Measurements from ENCODE around the gene STK17B. TPM values are rescaled to one million over a fixed set of nuclear protein-coding genes. Genes with fewer than 3 reads are reported as not detected.

Gene STK17B
- total RNA-seq, 4 donors from 2014 or later = 7.2 to 28.2 (median 26.8) TPM

DNA sequence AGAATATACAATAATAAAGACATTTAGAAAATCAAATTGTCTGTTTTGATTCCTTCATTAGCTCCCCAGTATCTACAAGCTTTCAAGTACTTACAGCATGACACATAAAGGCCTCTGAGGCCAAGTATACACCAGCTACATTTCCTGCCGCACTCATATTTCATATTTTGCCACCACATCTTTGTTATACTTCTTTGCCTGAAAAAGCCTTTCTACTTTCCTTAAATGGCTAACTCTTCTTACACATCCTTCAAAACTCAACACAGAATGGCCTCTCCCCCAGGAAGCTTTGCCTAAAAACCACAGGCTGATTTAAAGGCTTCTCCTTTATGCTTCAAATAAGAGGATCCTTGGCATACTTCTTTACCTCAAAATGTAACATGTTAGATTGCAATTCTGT lies 4.5 kb downstream of the STK17B start:
- TF ChIP-seq POLR2A (IDR thresholded peaks at IDR 0.05) = no peak
- TF ChIP-seq, protein P1, sequence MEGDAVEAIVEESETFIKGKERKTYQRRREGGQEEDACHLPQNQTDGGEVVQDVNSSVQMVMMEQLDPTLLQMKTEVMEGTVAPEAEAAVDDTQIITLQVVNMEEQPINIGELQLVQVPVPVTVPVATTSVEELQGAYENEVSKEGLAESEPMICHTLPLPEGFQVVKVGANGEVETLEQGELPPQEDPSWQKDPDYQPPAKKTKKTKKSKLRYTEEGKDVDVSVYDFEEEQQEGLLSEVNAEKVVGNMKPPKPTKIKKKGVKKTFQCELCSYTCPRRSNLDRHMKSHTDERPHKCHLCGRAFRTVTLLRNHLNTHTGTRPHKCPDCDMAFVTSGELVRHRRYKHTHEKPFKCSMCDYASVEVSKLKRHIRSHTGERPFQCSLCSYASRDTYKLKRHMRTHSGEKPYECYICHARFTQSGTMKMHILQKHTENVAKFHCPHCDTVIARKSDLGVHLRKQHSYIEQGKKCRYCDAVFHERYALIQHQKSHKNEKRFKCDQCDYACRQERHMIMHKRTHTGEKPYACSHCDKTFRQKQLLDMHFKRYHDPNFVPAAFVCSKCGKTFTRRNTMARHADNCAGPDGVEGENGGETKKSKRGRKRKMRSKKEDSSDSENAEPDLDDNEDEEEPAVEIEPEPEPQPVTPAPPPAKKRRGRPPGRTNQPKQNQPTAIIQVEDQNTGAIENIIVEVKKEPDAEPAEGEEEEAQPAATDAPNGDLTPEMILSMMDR (IDR thresholded peaks at IDR 0.05) = no peak
- Histone ChIP-seq H3K27me3 (no peaks in the 10 kb centered on the region), H3K4me1 (no peaks in the 10 kb centered on the region), H3K27ac (no peak overlapping the region), H3K9me3 (no peaks in the 10 kb centered on the region), H3K4me3 (no peak overlapping the region), H3K36me3 (no peaks in the 10 kb centered on the region)
- no peak for DNase-seq
- intact Hi-C loops (cut with DNase I; ENCODE audit: low total_unique reads) = no loop called here

DNA sequence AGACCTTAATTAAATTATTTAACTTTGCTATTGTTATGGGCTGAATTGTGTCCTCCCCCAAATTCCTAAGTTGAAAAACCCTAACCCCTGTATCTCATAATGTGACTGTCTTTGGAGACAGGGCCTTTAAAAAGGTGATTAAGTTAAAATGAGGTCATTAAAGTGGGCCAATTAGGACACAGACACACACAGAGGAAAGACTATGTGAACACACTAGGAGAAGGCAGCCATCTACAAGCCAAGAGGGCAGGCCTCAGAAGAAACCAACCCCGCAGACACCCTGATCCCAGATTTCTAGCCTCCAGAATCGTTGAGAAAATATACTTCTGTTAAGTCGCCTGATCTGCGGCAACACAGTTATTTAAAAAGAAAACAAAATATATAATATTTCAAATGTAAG lies 6.4 kb downstream of the STK17B start:
- no peaks in the 10 kb centered on the region for H3K27me3 ChIP-seq
- no peak overlapping the region for H3K27ac ChIP-seq
- H3K9me3 ChIP-seq = no peaks in the 10 kb centered on the region
- DNase-seq = no peak
- TF ChIP-seq, protein P1 (IDR thresholded peaks at IDR 0.05) = no peak
- no peak for TF ChIP-seq POLR2A (IDR thresholded peaks at IDR 0.05)
- intact Hi-C loops (cut with DNase I; ENCODE audit: low total_unique reads) = no loop called here
- no peaks in the 10 kb centered on the region for H3K4me1 ChIP-seq
- H3K36me3 ChIP-seq = no peaks in the 10 kb centered on the region
- H3K4me3 ChIP-seq = no peak overlapping the region

DNA sequence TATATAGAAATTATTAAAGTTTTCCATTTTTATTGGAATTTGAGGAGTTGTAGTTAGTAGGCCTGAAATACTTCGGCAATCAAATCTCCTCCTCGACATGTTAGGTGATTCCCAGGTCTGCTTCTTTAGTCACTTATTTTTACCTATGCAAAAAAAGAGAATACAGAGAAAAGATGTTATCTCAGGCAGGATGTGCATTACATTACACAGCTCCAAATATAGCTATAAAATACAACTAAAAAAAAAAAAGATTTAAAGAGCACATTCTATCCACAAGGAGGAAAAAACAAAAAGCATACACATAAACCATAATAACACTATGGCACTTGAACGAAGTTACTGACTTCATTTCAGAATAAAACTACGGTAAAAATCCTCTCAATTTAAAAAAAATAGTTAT lies 8.1 kb downstream of the STK17B start:
- Histone ChIP-seq H3K27me3 (no peaks in the 10 kb centered on the region), H3K36me3 (no peaks in the 10 kb centered on the region), H3K4me1 (no peaks in the 10 kb centered on the region), H3K27ac (no peak overlapping the region), H3K9me3 (no peaks in the 10 kb centered on the region), H3K4me3 (no peak overlapping the region)
- DNase-seq = no peak
- intact Hi-C loops (cut with DNase I; ENCODE audit: low total_unique reads) = no loop called here
- no peak for TF ChIP-seq POLR2A (IDR thresholded peaks at IDR 0.05)
- TF ChIP-seq, protein P1 (IDR thresholded peaks at IDR 0.05) = no peak

DNA sequence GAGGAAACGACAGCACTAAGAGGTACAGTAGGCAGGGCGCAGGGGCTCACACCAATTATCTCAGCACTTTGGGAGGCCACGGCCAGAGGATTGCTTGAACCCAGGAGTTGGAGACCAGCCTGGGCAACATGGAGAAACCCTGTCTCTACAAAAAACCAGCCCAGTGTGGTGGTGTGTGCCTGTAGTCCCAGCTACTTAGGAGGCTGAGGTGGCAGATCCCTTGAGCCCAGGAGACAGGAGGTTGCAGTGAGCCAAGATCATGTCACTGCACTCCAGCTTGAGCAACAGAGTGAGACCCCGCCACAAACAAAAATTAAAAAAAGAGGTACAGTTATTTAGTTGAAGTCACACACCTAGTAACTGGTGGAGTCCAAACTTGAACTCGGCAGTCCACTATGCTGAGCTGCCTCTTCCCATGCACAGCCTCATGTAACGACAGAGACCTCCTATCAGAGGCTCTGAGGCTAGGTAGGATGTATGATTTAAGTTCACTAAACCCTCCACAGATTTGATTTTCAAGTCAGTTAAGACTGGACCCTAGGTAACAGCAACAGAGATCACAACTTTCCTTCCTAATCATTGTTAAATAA lies 8.7 kb downstream of the STK17B start:
- no peak for DNase-seq
- no peak overlapping the region for H3K4me3 ChIP-seq
- no peaks in the 10 kb centered on the region for H3K9me3 ChIP-seq
- no peak for TF ChIP-seq POLR2A (IDR thresholded peaks at IDR 0.05)
- TF ChIP-seq, protein P1 (IDR thresholded peaks at IDR 0.05) = no peak
- no peaks in the 10 kb centered on the region for H3K4me1 ChIP-seq
- H3K36me3 ChIP-seq = no peaks in the 10 kb centered on the region
- no peak overlapping the region for H3K27ac ChIP-seq
- no peaks in the 10 kb centered on the region for H3K27me3 ChIP-seq
- intact Hi-C loops (cut with DNase I; ENCODE audit: low total_unique reads) = no loop called here

DNA sequence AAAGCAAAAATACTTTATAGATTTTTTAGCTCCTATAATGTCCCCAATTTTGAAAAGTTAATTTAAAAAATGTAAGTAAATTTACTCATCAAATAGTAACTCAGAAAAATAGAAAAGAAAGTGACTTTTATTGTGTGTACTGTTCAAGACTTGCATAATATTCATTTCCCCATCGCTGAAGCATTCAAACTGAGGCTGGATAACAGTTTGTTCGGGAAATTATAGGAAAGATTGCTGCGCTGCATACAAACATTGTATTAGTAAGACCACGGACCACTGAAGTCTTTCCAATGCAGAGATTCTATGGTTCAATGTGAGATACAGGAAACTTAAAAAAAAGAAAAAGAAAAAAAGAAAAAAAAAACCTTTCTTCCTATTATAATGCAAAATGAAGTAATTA lies 10.4 kb downstream of the STK17B start:
- H3K4me1 ChIP-seq = no peaks in the 10 kb centered on the region
- no peak overlapping the region for H3K4me3 ChIP-seq
- no peaks in the 10 kb centered on the region for H3K27me3 ChIP-seq
- intact Hi-C loops (cut with DNase I; ENCODE audit: low total_unique reads) = no loop called here
- H3K27ac ChIP-seq = no peak overlapping the region
- TF ChIP-seq POLR2A (IDR thresholded peaks at IDR 0.05) = no peak
- TF ChIP-seq, protein P1 (IDR thresholded peaks at IDR 0.05) = no peak
- H3K36me3 ChIP-seq = no peaks in the 10 kb centered on the region
- no peak for DNase-seq
- no peaks in the 10 kb centered on the region for H3K9me3 ChIP-seq

Data from uterus (tissue), 4 donors.